ENCODE data around the gene PPIL1.

Gene PPIL1

GRCh38 chr6:36847991-36848390 lies 26.6 kb downstream of the PPIL1 start:
- TF ChIP-seq, protein P1, sequence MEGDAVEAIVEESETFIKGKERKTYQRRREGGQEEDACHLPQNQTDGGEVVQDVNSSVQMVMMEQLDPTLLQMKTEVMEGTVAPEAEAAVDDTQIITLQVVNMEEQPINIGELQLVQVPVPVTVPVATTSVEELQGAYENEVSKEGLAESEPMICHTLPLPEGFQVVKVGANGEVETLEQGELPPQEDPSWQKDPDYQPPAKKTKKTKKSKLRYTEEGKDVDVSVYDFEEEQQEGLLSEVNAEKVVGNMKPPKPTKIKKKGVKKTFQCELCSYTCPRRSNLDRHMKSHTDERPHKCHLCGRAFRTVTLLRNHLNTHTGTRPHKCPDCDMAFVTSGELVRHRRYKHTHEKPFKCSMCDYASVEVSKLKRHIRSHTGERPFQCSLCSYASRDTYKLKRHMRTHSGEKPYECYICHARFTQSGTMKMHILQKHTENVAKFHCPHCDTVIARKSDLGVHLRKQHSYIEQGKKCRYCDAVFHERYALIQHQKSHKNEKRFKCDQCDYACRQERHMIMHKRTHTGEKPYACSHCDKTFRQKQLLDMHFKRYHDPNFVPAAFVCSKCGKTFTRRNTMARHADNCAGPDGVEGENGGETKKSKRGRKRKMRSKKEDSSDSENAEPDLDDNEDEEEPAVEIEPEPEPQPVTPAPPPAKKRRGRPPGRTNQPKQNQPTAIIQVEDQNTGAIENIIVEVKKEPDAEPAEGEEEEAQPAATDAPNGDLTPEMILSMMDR (IDR thresholded peaks at IDR 0.05; ENCODE audit: borderline replicate concordance, insufficient read depth, low read depth, low read length), result no peak
- H3K4me3 ChIP-seq (ENCODE audit: low read depth, low read length), result no peak overlapping the region

DNA sequence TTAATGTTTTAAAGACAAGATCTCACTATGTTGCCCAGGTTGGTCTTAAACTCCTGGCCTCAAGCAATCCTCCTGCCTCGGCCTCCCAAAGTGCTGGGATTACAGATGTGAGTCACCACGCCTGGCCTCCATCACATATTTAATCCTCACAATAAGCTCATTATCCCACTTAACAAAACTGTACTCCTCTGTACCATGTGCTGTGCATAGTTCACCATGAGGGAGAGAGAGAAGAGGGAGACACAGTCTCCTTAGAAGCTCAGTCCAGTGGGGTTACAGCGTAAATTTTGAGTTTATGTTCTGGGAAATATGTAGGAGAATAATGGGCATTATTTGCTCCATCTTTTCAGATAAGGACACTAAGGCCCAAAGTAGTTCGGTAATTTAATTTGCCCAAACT lies 27.5 kb downstream of the PPIL1 start:
- TF ChIP-seq, protein P1 (IDR thresholded peaks at IDR 0.05; ENCODE audit: borderline replicate concordance, insufficient read depth, low read depth, low read length), result no peak
- H3K4me3 ChIP-seq (ENCODE audit: low read depth, low read length), result no peak overlapping the region

DNA sequence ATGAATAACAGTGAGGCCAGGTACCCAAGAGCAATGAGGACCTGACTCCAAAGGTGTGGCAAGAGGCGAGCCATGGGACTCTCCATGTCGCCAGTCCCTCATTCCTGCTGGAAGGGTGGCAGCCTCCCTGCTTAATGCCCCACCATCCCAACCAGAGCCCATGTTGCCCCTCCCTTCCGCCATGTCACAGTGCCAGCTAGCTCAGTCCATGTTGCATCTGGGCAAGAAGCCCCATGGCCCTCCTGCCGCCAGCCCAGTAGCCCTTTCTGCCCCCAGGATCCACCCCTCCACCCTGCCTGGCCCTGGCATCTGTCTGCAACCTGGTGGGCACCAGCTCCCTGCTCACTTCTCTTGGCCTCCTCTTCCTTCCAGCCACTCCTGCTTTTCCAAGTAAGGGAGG lies 29.4 kb downstream of the PPIL1 start:
- no peak overlapping the region for H3K4me3 ChIP-seq (ENCODE audit: low read depth, low read length)
- TF ChIP-seq, protein P1 (IDR thresholded peaks at IDR 0.05; ENCODE audit: borderline replicate concordance, insufficient read depth, low read depth, low read length), result no peak

DNA sequence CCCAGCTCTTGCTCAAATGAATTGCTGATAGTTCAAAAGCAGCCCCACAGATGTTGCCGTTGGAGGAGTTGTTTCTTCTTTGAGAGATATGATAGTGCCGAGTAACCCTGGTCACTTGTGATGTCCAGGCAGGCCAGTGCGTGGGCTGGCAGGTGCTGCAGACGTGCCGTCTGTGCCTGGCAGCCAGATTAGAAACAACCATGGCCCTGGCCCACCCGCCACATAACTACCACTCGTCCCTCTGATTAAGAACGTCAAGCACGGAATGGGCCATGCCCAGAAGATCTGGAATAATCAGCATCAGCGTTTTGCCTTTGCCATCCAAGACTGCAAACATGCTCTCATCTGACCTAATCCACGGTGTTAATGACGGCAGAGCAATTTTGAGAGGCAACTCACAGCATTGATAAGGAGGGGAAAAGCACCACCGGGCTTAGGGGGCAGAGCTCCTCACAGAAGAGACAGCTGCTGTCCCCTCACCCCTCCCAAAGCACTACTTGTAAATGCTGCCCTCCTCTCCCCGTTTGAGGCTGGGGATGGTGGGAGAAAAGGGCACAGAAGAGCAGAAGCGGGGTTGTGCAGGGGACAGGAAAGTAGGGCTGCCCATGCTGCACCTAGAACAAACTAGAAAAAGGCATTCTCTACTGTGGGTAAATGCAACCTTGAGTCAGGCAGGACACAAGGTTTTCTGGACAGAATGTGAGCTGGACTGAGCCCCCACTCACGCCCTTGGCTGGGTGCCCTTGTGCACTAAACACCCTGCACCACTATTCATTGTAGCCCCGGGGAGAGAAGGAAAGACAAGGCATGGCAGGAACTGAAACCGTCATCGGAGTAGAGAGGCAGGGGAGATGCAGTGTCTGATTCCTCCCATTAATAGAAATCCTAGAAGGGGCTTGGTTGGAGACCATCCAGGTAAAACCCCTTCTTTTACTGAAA lies 30.1 kb downstream of the PPIL1 start:
- TF ChIP-seq, protein P1 (IDR thresholded peaks at IDR 0.05; ENCODE audit: borderline replicate concordance, insufficient read depth, low read depth, low read length), result no peak
- H3K4me3 ChIP-seq (ENCODE audit: low read depth, low read length), result no peak overlapping the region

DNA sequence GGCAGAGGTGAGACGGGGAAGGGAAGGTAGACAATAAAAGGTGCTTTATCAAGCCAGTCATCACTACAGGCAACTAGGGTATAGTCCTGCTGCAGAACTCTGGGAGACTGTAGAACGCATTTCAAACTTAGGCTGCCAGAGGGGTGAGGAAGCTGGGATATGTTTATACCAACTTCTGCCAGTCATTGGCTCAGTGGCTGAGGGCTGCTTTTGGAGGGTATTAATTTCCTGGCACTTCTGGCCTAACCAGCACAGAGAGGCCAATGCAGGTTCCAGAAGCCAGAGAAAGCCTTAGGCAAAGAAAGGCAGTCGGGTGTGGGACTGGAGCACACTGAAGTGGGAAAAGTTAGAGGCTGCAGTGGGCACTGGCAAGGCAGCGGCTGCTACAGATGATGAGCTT lies 31.4 kb downstream of the PPIL1 start:
- TF ChIP-seq, protein P1 (IDR thresholded peaks at IDR 0.05; ENCODE audit: borderline replicate concordance, insufficient read depth, low read depth, low read length), result no peak
- H3K4me3 ChIP-seq (ENCODE audit: low read depth, low read length), result no peak overlapping the region

- TF ChIP-seq, protein P1 (IDR thresholded peaks at IDR 0.05; ENCODE audit: borderline replicate concordance, insufficient read depth, low read depth, low read length), result no peak
- no peak overlapping the region for H3K4me3 ChIP-seq (ENCODE audit: low read depth, low read length)
Measured at GRCh38 chr6:36841756-36842155, 32.8 kb downstream of the PPIL1 start.

All from GM12875 (cell line).